T47D (cell line): ENCODE measurements around the gene ABCA1.

ENCODE experiments used
- DNase-seq, 2 experiments: peaks; one replicate each; pipeline versions ENCODE4 v3.0.0 to v3.0.0-alpha.2; 2011 to 2012; ENCODE audit warnings: low read depth in 1 of 2, low spot score in 1 of 2
- JUND ChIP-seq: IDR thresholded peaks from 2 replicates; pipeline ENCODE4 v1.6.1; 2012; ENCODE audit warnings: low read depth
- in situ Hi-C: cut with HindIII; loops from 2 replicates; pipeline ENCODE4 v1.10.0; 2016; ENCODE audit warnings: low sequenced_read_pairs, low pct_unique_long_range_greater_than_20kb

ABCA1 gene

GRCh38 chr9:104743376-104743985, 184.5 kb downstream of the ABCA1 start:
- in situ Hi-C loops = no loop called here
- TF ChIP-seq JUND = no peak
- peak; percentile 43 to 85 for DNase-seq

GRCh38 chr9:104740621-104741020, 187.3 kb downstream of the ABCA1 start:
- in situ Hi-C loops = no loop called here
- TF ChIP-seq JUND = no peak
- DNase-seq = no peak

GRCh38 chr9:104738452-104738851, 189.5 kb downstream of the ABCA1 start:
- in situ Hi-C loops = no loop called here
- TF ChIP-seq JUND = no peak
- no peak for DNase-seq
